ENCODE measurements around the gene FOXL1. TPM values are rescaled to one million over a fixed set of nuclear protein-coding genes. Genes with fewer than 3 reads are reported as not detected.

FOXL1 gene
- total and polyA plus RNA-seq, 9 of the 15 experiments (the other 6 are each of a cell fraction or from before 2014, with no cell fraction given): not detected

GRCh38 chr16:86534779-86535615, 43.4 kb upstream of the FOXL1 start:
- 0 out of 4 replicates have a peak overlapping the region, but pooled peaks of 1 of the 2 experiments have one; percentile 7 for H3K9ac ChIP-seq (ENCODE audit: insufficient read depth in 1 of 2, low read depth in 2 of 2, low read length in 2 of 2)
- no peaks in the 10 kb centered on the region for H3K9me3 ChIP-seq (replicated peaks; ENCODE audit: control insufficient read depth, insufficient read depth, low read depth, low read length)
- no peak overlapping the region for H3K27ac ChIP-seq (ENCODE audit: extremely low read depth, low read depth, low read length)
- in situ Hi-C loops (cut with MboI): no loop called here
- BruUV-seq (replicated peaks): no TSS peak
- peaks cover 3% of the 10 kb centered on the region for H3K9me1 ChIP-seq (ENCODE audit: control insufficient read depth, insufficient read depth, low read length)
- 78% methylated on average over 13 of the region's 18 CpGs for WGBS (ENCODE audit: insufficient coverage, low coverage, missing lambda C conversion rate)
- POLR2A ChIA-PET: interaction anchor here (0.7 kb wide), 1 partner anchor 320 kb away, joined by 3 read pairs; no protein-coding TSS in a partner anchor
- CTCF ChIA-PET (ENCODE audit: low intra/inter-chr PET ratio): no interaction called here
- H3K4me1 ChIP-seq (replicated peaks in 1 of 2; ENCODE audit: control insufficient read depth in 2 of 2, insufficient read depth in 2 of 2, low read length in 2 of 2): no peaks in the 10 kb centered on the region
- H3K4me2 ChIP-seq (ENCODE audit: insufficient read depth, low read length): no peak overlapping the region
- no peak for DNase-seq (ENCODE audit: extremely low read depth in 1 of 4, low spot score in 3 of 4)
- no peak for FAIRE-seq
- ATAC-seq: no peak
- no peak overlapping the region for H3K4me3 ChIP-seq
- no peaks in the 10 kb centered on the region for H3K79me2 ChIP-seq (ENCODE audit: control insufficient read depth, insufficient read depth, low read length)
- no peaks in the 10 kb centered on the region for H3K27me3 ChIP-seq (ENCODE audit: control insufficient read depth in 2 of 2, insufficient read depth in 2 of 2, low read length in 2 of 2)
- H2AFZ ChIP-seq (ENCODE audit: low read depth, low read length): no peak overlapping the region
- peaks cover 21% of the 10 kb centered on the region; the same call in 1 of the 3 replicates for H3K36me3 ChIP-seq (ENCODE audit: control insufficient read depth, insufficient read depth, low read length)
- intact Hi-C loops (cut with micrococcal nuclease): no loop called here
- no peaks in the 10 kb centered on the region for H4K20me1 ChIP-seq (replicated peaks; ENCODE audit: control insufficient read depth, insufficient read depth, low read length)
- TF ChIP-seq ZFP36 (IDR thresholded peaks at IDR 0.05; ENCODE audit: low read depth, low read length, partially characterized antibody) (no peak), RBM14 (IDR thresholded peaks at IDR 0.05; ENCODE audit: borderline replicate concordance, insufficient read depth, low read depth, low read length) (no peak), E2F8 (IDR thresholded peaks at IDR 0.05; ENCODE audit: low read depth, partially characterized antibody) (no peak), ETV6 (IDR thresholded peaks at IDR 0.05; ENCODE audit: borderline replicate concordance in 1 of 2, low read depth in 2 of 2, low read length in 1 of 2) (no peak), ETV6 (CRISPR knock-in tag; IDR thresholded peaks at IDR 0.05; ENCODE audit: borderline replicate concordance) (no peak), CBX8 (IDR thresholded peaks at IDR 0.05; ENCODE audit: borderline replicate concordance, extremely low read depth, low read depth, low read length, poor library complexity, severe bottlenecking) (no peak), ZNF23 (CRISPR knock-in tag; IDR thresholded peaks at IDR 0.05) (no peak), HCFC1 (IDR thresholded peaks at IDR 0.05; ENCODE audit: low read depth, low read length) (no peak), REST (IDR thresholded peaks at IDR 0.05; ENCODE audit: borderline replicate concordance) (no peak), REST (CRISPR knock-in tag; IDR thresholded peaks at IDR 0.05; ENCODE audit: low read depth) (no peak)

Measured in K562 (cell line).